Measurements from ENCODE around the gene FBXO11.

FBXO11 gene

DNA sequence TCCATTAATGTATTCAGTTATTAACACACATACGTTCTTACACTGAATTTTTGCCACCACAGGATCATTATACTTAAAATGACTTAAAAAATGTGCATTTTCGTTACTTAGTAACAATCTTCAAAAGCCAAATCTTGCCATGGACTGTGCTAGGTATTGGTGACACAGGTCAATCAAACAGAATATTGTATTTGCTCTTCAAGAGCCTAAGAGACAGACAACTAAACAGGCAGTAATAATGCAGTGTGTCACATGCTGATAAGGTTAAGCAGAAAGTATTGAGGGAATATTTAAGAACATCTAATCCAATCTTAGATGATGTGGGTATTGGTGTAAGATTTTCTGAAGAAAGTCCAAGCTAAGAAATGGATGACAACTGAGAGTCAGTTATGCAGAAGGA lies 56.9 kb downstream of the FBXO11 start:
- no peak for DNase-seq (ENCODE audit: low read depth)

DNA sequence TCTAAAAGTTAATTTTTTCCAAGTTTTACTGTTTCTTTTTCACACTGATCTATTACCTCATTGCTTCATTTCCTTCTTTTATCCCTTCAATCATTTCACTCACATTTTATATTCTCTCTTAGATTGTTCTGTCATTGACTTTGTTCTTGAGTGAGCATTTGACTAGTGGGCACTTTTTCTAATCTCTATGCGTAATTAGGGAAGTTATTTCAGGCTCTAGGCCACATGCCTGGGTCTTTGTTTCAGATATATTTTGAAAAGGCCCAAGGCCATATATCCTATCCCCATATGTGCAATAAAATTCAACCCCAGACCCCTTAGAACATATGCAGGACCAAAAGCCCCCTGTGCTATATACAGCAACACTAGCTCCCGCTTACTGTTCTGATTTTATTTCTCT lies 62.1 kb downstream of the FBXO11 start:
- DNase-seq (ENCODE audit: low read depth): no peak

DNA sequence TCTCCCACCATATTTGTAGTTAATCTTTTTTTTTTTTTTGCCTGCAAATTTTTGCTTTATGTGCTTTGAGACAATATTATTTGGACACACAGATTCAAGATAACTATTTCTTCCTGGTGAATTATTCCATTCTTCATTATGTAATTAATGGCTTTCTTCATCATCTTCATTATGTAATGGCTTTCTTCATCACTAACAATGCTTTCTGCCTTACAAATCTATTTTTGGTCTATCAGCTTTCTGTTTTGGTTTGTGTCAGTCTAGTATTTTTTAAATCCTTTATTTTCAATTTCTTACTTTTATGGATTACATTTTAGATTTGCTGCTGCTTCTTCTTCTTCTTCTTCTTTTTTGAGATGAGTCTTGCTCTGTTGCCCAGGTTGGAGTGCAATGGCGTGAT lies 62.9 kb downstream of the FBXO11 start:
- no peak for DNase-seq (ENCODE audit: low read depth)

DNA sequence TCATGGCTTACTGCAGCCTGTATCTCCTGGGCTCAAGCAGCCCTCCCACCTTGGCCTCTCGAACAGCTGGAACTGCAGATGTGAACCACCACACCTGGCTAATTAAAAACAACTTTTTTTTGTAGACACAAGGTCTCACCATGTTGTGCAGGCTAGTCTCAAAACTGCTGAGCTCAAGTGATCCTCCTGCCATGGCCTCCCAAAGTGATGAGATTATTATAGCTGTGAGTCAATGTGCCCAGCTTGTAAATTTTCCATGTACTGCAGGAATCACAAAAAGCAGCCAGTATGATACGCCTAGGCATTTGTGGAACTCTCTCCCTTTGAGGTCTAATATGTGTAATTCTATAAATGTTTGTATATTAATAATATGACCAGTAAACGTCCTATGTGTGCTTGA lies 63.5 kb downstream of the FBXO11 start:
- peak; percentile 36 for DNase-seq (ENCODE audit: low read depth)

DNA sequence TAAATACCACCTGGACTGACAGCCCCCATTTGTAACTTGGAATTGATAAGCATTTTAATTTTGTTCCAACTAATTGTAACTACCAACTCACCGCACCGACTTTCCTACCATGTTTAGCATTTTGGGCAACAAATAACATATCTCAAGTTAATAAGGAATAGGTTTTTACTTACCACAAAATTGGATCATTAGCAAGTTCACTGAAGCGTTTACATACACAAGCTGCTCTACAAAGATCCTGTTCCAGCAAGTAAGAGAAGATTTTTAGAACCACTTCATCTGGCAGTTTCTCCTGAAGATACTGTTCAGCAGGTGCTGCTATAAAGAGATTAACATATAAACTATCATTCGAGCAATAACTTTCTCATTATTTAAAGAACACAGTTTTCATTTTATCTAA lies 67.6 kb downstream of the FBXO11 start:
- DNase-seq (ENCODE audit: low read depth): no peak

DNA sequence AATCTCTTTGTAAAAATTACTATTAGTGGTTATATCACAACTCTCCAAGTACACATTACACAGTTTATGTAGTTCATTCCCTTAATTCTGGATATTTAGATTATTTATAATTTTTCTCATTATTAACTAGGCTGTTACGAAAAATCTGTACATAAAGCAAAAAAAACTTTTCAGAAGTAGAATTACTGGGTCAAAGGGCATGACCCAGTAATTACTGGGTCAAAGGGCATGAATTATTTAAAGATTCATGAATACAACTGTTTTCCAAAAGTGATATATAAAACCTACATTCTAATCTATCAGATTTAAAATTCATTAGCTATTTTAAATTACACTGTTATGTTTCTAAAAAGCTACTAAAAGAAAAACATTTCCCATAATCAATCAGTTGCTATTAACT lies 68.0 kb downstream of the FBXO11 start:
- DNase-seq (ENCODE audit: low read depth): no peak

DNA sequence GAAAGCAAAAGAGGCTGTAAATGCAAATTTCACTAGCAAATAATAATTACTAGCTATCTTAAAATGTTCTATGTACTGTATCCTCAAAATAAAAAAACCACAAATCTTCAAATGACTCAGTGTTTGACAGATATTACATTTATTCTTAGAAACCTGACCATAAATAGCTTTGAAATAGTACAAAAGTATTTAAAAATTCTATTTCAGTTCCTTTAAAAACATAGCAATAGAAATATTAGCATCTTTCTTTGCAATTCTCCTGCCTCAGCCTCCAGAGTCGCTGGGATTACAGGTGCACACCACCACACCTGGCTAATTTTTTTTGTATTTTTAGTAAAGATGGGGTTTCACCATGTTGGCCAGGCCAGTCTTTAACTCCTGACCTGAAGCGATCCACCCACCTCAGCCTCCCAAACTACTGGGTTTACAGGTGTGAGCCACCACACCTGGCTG lies 72.8 kb downstream of the FBXO11 start:
- peak; percentile 35 for DNase-seq (ENCODE audit: low read depth)

DNA sequence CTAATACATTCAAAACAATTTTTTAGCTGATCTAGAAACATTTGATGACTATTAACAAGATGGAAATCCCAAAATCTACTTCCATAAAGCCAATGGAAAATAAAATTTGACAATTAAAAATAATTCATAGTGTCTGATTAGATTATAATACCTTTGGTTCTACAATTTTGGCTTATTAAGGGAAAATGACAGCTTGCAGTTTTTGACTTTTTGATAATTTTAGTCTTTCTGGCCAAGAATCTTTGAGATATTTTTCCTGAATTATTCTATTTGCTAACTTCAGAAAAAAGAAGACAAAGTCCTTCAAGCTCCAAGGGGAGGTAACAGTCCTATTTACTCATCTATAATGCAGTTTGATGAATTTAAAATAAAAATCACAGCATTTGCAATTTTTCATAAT lies 83.8 kb downstream of the FBXO11 start:
- no peak for DNase-seq (ENCODE audit: low read depth)

DNA sequence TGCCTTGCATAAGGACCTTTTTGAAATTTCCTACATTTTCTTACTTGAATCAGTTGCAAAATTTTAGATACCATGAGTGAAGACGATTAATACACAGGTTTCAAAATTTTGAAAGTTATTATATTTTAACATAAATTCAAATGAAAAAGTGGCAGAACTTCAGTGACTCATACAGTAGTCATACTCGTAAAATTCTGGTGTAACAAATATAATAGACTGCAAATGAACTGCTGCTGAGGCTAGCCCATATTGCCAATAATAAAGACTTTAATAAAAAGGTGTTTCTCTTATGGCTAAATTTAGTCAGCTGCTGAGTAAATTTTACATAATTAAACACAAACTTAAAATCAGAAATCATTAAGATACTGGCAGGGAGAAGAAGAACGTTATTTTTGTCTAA lies 86.5 kb downstream of the FBXO11 start:
- peak; percentile 51 for DNase-seq (ENCODE audit: low read depth)

DNA sequence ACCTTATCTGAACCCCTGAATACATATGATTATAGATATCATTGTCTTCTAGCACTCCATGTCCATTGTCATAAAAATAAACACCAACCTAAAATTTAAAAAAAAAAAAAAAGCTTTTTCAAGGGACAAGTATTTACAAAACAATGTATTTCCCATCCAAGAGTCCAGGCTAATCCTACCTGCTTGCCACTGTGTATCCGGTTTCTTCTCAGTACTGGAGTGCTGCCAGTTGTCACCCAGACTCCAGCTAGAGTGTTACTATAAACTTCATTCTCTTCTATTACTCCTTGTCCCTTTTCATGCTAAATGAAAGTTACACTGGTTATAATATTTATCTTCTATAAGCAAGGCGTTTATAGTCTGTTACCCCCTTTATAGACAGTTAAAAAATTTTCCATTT lies 87.5 kb downstream of the FBXO11 start:
- DNase-seq (ENCODE audit: low read depth): no peak

DNA sequence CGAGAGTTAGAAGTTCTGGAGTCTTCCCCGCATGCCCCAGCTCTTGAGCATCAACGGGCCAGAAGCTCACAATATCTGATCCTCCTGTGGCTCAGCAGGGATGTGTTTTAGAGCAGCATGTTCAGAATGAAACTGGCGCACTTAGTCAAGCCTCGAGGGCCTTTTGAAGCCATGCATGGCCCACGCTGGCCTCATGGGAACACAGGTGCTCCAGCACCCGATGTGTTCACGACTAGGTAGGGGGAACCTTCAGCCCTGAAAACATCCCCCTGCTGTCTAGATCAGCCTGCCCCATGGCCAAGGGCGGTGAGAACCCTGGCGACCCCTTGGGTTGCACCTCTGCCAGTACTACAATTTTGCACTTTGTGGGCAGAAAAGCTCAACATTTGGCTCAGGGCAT lies 90.5 kb downstream of the FBXO11 start:
- no peak for DNase-seq (ENCODE audit: low read depth)

DNA sequence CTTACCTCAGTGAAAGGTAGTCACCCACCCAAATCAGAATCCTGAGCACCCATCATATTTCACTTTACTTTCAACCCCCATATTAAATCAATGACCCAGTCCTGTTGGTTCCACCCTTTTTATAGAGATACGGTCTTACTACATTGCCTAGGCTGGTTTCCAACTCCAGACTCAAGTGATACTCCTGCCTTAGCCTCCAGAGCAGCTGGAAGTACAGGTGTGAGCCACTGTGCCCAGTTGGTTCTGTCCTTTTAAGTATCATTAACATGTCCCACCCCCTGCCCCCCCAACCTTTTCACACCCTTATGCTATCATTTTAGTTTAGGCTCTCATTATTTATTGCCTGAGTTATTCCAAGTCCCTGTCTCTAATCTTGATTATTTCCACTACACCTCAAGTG lies 94.6 kb downstream of the FBXO11 start:
- no peak for DNase-seq (ENCODE audit: low read depth)

DNA sequence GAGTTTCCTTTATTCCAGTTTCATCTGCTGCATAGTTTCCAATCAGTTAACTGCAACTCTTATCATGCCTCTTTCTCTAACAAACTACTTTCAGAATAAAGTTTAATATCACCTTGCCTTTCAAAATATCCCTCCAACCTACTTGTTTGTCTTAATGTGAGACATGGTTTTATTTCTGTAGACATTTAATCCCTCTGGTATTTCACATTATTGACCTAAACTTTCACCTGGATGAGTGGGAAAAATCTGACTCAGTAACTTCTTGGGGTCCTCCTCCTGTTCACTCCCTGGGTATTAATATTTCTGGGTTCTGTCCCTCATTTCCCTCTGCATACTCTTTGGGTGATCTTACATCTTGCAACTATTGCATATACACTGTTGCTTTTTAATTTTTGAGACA lies 95.4 kb downstream of the FBXO11 start:
- no peak for DNase-seq (ENCODE audit: low read depth)

DNA sequence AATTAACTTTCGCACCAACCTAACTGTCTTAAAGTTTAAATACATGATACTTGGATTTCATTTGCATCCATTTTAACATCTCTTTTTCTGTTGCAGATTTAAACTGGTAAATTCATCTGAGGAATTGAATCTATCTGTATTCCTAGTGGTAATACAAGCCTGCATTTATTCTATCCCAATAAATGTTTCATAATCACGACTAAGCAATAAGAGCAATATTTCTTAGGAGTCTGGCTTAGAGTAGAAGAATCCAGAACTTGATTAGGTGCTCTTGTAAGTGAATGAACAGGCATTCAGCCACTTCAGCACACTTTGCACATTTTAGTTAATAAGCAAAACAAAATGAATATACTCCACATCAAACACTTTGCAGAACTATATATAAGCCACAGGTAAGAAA lies 96.4 kb downstream of the FBXO11 start:
- no peak for DNase-seq (ENCODE audit: low read depth)

DNA sequence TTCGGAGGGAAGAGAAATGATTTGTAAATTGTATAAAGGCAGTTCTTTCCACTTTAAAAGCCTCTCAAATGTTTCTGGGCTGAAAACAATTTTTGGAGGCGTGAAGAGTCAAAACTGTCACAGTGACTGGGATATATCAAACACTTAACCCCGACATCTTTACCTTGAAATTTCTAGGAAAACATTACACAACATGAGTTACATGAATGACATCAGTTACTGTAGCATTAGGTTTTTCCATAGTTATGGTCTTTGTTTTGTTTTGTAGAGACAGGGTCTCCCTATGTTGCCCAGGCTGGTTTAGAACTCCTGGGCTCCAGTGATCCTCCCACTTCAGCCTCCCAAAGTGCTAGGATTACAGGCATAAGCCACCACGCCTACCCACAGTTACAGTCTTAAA lies 97.7 kb downstream of the FBXO11 start:
- DNase-seq (ENCODE audit: low read depth): no peak

DNA sequence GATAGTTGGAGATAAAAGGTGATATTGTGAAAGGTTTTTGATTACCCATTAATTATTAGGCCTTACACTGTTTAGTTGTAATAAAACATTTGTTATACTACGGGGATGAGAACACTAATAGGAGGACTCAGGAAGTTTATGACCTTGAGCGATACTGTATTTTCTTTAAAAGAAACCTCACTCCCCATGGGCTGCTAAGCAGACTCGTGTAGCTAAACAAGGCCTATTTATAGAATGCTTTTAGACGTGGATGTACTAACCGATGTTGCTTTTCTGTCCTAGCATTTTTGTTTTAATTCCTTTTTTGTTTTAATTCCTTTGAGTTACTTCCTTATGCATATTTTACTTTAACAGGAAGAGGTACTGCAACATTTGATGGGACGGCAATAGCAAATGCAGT lies 100.4 kb downstream of the FBXO11 start:
- no peak for DNase-seq (ENCODE audit: low read depth)

DNA sequence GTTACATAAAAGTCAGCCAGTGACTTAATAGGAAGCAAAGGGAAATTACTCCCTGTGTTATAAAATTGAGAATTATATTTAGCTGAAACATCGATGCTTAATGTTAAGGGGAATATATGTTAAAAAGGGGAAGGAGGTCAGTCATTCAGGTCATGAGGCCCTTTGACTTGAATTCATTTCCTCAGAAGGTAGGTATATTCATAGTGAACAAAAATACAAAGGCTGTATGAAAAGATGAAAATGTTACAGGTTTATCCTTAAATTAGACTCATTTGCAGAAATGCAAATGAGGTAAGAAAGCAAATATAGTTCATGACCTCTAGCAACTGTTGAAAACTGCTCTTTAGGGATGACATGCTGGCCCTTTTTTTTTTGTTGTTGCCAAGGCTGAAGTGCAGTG lies 102.5 kb downstream of the FBXO11 start:
- DNase-seq (ENCODE audit: low read depth): no peak

DNA sequence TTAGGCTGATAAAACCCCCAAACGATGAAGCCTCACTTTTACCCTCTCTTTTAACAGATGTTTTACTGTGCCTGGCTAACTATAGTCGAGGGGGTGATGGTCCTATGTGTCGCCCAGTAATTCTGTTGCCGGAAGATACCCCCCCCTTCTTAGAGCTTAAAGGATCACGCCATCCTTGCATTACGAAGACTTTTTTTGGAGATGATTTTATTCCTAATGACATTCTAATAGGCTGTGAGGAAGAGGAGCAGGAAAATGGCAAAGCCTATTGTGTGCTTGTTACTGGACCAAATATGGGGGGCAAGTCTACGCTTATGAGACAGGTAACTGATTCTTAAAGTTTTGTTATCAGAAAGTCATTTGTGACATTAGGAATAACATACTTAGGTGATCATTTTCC lies 102.9 kb downstream of the FBXO11 start:
- no peak for DNase-seq (ENCODE audit: low read depth)

DNA sequence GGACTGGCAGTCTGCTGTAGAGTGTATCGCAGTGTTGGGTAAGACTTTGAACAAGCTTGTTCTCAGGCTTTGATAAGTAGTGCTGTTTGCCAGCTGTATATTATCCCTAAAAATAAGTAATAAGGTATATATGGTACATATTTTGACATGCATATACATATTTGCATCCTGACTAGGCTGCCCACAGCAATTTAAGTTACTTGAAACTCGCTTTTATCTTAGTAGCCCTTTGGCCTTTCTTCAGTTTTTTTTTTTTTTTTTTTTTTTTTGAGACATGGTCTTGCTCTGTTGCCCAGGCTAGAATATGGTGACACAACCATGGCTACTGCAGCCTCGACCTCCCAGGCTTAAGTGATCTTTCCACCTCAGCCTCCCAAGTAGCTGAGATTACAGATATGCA lies 105.2 kb downstream of the FBXO11 start:
- DNase-seq (ENCODE audit: low read depth): no peak

DNA sequence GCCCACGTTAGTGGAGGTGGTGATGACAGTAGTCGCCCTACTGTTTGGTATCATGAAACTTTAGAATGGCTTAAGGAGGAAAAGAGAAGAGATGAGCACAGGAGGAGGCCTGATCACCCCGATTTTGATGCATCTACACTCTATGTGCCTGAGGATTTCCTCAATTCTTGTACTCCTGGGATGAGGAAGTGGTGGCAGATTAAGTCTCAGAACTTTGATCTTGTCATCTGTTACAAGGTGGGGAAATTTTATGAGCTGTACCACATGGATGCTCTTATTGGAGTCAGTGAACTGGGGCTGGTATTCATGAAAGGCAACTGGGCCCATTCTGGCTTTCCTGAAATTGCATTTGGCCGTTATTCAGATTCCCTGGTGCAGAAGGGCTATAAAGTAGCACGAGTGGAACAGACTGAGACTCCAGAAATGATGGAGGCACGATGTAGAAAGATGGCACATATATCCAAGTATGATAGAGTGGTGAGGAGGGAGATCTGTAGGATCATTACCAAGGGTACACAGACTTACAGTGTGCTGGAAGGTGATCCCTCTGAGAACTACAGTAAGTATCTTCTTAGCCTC lies 107.2 kb downstream of the FBXO11 start:
- no peak for DNase-seq (ENCODE audit: low read depth)

DNA sequence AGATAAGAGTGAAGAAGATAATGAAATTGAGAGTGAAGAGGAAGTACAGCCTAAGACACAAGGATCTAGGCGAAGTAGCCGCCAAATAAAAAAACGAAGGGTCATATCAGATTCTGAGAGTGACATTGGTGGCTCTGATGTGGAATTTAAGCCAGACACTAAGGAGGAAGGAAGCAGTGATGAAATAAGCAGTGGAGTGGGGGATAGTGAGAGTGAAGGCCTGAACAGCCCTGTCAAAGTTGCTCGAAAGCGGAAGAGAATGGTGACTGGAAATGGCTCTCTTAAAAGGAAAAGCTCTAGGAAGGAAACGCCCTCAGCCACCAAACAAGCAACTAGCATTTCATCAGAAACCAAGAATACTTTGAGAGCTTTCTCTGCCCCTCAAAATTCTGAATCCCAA lies 107.7 kb downstream of the FBXO11 start:
- no peak for DNase-seq (ENCODE audit: low read depth)

DNA sequence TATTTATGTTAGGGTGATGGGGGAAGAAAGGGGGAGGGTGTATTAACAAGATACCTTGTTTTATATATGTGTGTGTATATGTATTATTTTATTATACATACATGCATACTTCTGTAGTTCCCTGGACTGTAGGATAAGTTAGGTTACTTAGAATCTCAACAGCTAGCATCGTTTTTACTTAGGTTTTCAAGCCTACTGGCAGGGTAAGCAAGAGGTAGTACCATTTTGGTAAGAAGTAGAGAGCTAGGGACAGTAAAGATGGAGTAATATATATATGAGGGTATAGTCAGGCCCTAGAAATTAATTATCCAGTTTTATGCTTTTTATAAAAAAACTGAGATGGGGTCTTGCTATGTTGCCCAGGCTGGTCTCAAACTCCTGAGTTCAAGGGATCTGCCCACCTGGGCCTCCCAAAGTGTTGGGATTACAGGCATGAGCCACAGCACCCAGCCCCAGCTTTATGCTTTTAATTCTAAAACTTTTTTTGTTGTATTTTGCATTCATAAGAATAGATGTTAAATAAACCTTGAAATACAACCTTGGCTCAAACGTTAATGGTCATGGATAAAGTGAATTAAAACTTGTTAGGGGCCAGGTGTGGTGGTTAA lies 110.1 kb downstream of the FBXO11 start:
- no peak for DNase-seq (ENCODE audit: low read depth)

DNA sequence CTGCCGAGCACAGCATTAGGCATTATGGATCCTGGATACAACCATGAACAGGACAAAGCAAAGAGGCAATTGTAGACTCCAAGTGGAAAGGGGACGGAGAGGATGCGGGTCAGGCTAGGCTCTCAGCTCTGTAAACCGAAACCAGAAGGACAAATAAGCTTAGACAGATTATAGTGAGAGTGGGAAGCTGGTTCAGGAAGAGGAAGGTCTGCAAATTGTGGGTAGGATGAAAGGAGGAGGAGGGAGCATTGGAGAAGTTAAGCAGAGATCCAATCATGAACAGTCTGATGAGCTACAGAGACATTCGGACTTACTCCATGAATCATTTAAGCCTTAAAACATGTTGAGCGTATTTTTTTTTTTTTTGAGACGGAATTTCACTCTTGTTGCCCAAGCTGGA lies 120.3 kb downstream of the FBXO11 start:
- no peak for DNase-seq (ENCODE audit: low read depth)

DNA sequence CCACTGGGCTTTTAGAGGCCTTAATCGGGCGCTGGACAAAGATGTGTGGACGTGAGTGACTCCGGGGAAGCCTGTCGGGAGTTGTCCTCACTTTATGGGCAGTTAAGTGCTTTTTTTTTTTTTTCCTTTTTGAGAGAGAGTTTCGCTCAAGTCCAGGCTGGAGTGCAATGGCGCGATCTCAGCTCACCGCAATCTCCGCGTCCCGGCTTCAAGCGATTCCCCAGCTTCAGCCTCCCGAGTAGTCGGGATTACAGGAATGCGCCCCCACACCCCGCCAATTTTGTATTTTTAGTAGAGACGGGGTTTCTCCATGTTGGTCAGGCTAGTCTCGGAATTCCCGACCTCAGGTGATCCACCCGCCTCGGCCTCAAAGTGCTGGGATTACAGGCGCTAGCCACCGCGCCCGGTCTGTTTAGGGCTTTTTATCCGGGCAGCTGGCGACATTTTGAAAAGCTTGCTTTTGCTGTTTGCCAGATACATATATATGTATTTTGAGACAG lies 121.9 kb downstream of the FBXO11 start:
- DNase-seq (ENCODE audit: low read depth): peak; percentile 48
